IPS-NIHi11 (cell line): Measurements from ENCODE around the gene RELN.
"Not testable (repeated sequence)": the region's sequence is repeated elsewhere in the genome, so short reads cannot be mapped to it uniquely, and the experiment has no call there.

ENCODE experiments used
- DNase-seq: peaks from one replicate; pipeline ENCODE4 v3.0.0; 2012; ENCODE audit warnings: mixed read lengths, low spot score

Gene RELN

GRCh38 chr7:103843689-103844480 is 145.6 kb downstream of the RELN start:
- DNase-seq, result no peak

GRCh38 chr7:103833401-103833800 is 156.1 kb downstream of the RELN start:
- DNase-seq, result no peak

GRCh38 chr7:103832438-103832837 is 157.0 kb downstream of the RELN start:
- DNase-seq, result no peak

GRCh38 chr7:103824251-103824650 is 165.2 kb downstream of the RELN start:
- DNase-seq, result no peak

GRCh38 chr7:103823084-103823483 is 166.4 kb downstream of the RELN start:
- DNase-seq, result no peak

DNA sequence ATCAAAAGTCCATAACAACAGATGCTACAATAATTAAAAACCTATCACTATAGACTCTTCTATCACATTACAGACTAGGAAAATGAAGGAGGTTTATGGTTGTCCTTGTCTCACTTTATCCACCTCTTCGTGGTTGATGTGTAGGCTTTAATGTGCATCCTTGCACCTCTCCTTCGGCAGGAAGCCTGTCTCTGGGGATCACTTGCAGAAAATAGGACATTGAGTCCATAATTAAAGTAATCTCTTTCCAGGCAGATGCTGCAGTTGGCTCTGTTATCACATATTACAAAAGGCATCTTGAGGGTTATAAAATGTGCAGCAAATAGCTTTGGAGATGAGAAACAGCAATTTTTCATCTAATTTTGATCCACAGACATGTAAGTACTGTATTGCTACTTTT is 168.4 kb downstream of the RELN start:
- DNase-seq, result no peak

DNA sequence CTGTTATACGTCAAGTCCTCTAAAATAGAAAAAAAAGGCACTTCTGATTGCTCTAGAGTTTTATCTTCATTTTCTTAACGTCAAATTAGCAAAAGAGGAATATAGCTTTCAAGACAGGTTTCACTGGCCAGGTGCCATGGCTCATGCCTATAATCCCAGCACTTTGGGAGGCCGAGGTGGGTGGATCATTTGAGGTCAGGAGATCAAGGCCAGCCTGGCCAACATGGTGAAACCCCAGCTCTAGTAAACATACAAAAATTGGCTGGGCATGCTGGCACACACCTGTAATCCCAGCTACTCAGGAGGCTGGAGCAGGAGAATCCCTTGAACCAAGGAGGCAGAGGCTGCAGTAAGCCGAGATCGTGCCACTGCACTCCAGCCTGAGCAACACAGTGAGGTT is 173.5 kb downstream of the RELN start:
- DNase-seq, result not testable (repeated sequence)

- no peak for DNase-seq
Observed at GRCh38 chr7:103813970-103814369, 175.5 kb downstream of the RELN start.

- no peak for DNase-seq
Observed at GRCh38 chr7:103811997-103812396, 177.5 kb downstream of the RELN start.

DNA sequence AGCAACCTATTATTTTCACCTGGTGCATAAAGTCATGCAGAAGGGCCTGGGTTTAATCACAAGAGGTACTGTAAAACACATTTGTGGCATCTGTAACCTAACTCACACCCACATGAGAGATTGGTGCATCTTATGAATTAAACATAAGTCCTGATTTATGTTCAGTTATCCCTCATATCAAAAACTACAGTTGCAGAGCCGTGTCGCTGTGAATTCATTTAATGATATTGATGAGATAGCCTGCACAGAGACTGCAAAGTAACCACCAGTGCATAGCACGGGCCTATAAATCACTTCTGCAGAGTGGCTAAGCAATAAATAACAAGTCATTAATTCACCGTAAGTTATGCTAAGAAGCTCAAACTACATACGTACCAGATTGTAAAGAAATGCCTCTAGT is 178.2 kb downstream of the RELN start:
- DNase-seq, result no peak

- DNase-seq, result no peak
Observed at GRCh38 chr7:103810112-103810744, 179.2 kb downstream of the RELN start.

GRCh38 chr7:103809229-103809994 is 180.0 kb downstream of the RELN start:
- no peak for DNase-seq

DNA sequence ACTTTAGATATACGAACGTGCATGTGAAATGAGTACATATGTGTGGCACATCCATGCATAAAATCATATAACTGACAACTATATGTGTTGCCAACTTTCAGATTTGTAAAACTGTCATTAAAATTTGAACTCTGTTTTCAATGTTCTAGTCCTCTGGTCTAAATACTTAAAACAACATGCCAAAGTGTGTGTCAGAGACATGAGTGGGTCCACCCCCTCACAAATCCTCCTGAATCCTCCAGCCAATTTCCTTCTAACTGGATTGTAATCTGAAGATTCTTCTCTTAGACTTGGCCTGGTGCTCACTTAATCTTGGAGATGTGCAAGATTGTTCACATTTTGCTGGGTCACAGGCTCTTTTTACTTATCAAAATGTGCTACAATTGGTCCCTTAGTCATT is 184.1 kb downstream of the RELN start:
- DNase-seq, result no peak

DNA sequence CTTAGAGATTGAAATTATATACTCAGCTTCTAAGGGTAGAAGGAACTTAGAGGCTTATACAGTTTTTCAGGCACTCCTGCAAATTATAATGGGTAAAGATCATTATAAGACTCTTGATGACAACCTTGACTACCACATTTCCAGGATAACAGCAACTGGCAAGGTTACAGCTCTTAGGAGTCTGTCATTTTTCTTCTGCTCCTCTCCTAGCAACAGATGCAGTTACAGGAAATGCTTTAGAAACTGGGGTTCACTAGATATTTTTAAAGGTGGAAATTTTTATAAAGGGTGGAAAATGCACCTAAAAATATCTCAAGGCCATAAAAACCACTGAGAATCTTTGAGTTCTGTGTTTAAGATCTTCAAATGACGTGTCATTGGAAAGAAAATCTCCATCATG is 185.8 kb downstream of the RELN start:
- no peak for DNase-seq

GRCh38 chr7:103799298-103799697 is 190.2 kb downstream of the RELN start:
- DNase-seq, result no peak

GRCh38 chr7:103797647-103798307 is 191.7 kb downstream of the RELN start:
- DNase-seq, result no peak

DNA sequence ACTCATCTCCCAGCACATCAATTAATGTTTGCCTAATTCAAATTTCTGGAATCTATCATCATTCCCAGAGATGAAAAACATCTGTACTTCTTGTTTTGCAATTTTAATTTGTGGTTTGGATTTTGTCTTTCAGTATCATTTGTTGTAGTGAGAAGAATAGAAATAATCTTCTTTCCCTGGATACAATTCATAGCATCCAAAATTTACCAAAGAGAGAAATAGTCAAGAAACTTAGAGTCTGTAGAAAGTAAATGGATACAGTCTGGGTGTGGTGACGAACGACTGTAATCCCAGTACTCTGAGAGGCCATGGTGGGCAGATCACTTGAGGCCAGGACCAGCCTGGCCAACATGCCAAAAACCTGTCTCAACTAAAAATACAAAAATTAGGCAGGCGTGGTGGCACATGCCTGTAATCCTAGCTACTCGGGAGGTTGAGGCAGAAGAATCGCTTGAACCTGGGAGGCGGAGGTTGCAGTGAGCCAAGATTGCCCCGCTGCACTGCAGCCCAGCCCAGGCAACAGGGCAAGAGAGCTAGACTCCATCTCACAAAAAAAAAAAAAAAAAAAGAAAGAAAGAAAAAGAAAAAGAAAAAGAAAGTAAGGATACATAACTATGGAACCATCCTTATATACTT is 193.0 kb downstream of the RELN start:
- DNase-seq, result no peak

GRCh38 chr7:103795787-103796186 is 193.7 kb downstream of the RELN start:
- DNase-seq, result no peak

- no peak for DNase-seq
Observed at GRCh38 chr7:103795107-103795506, 194.4 kb downstream of the RELN start.

GRCh38 chr7:103794424-103794823 is 195.0 kb downstream of the RELN start:
- DNase-seq, result no peak

DNA sequence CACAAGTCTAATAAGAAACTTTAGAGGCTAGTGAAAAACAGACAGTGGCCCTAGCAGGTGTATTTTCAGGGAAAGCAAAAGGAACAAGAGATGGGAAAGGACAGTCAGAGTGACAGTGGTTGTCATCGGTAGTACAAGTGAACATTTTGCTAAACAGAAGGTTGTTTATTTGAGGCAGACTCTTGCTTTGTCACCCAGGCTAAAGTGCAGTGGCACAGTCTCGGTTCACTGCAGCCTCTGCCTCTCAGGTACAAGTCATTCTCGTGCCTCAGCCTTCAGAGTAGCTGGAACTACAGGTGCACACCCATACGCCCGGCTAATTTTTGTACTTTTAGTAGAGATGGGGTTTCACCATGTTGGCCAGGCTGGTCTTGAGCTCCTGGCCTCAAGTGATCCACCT is 195.8 kb downstream of the RELN start:
- DNase-seq, result no peak

GRCh38 chr7:103791894-103792293 is 197.6 kb downstream of the RELN start:
- DNase-seq, result no peak
